A673 (cell line): Measurements from ENCODE around the gene MSN. TPM values are rescaled to one million over a fixed set of nuclear protein-coding genes. Genes with fewer than 3 reads are reported as not detected.

ENCODE experiments used
- BruUV-seq: library from RNA; stranded (reverse); fragments of 400-500 nt; replicated peaks from 2 replicates; lab custom pipeline; 2021; lab: Mats Ljungman, UMichigan
- CTCF ChIA-PET: fragments of 300-600 bp; sonication (Branson Sonifier 250); formaldehyde crosslinking; loops from one replicate; lab custom pipeline; 2022; ENCODE audit warnings: antibody characterized with exemption; lab: Charles Lee
- POLR2A ChIA-PET: fragments of 300-600 bp; sonication (Branson Sonifier 250); formaldehyde crosslinking; loops from one replicate; lab custom pipeline; 2022; ENCODE audit warnings: antibody characterized with exemption; ENCODE audit not compliant: low non-redundant PET; lab: Charles Lee
- DNase-seq: peaks from one replicate; pipeline ENCODE4 v3.0.0-alpha.2; 2015; ENCODE audit warnings: low spot score
- H3K27ac ChIP-seq: fragments of 200-600 bp; sonication (generic); 2 replicates; pipeline ENCODE4 v1.5.1; 2016; ENCODE audit warnings: mixed run types, low read depth, mild to moderate bottlenecking, mixed read lengths, antibody characterized with exemption, low read length; ENCODE audit not compliant: poor library complexity, severe bottlenecking
- H3K27me3 ChIP-seq: fragments of 200-600 bp; sonication (generic); replicated peaks from 2 replicates; pipeline ENCODE4 v1.6.1; 2017; ENCODE audit warnings: mixed run types, low read depth, mild to moderate bottlenecking, mixed read lengths, antibody characterized with exemption, low read length; ENCODE audit not compliant: insufficient read depth, poor library complexity
- H3K36me3 ChIP-seq: fragments of 200-600 bp; sonication (generic); 2 replicates; pipeline ENCODE4 v1.6.1; 2016; ENCODE audit warnings: mixed run types, mild to moderate bottlenecking, mixed read lengths, antibody characterized with exemption, low read length; ENCODE audit not compliant: insufficient read depth, poor library complexity, severe bottlenecking
- H3K4me1 ChIP-seq: fragments of 200-600 bp; sonication (generic); 2 replicates; pipeline ENCODE4 v1.6.1; 2017; ENCODE audit warnings: mixed run types, mild to moderate bottlenecking, mixed read lengths, antibody characterized with exemption, low read length; ENCODE audit not compliant: insufficient read depth, poor library complexity, severe bottlenecking
- H3K4me3 ChIP-seq: fragments of 200-600 bp; sonication (generic); 2 replicates; pipeline ENCODE4 v1.5.1; 2016; ENCODE audit warnings: low read depth, mixed run types, mild to moderate bottlenecking, mixed read lengths, low read length; ENCODE audit not compliant: poor library complexity, severe bottlenecking
- H3K9me3 ChIP-seq: fragments of 200-600 bp; sonication (generic); 2 replicates; pipeline ENCODE4 v1.6.1; 2016; ENCODE audit warnings: mixed run types, low read depth, mild to moderate bottlenecking, mixed read lengths, antibody characterized with exemption, low read length; ENCODE audit not compliant: poor library complexity, severe bottlenecking
- EZH2 ChIP-seq: fragments of 200-600 bp; sonication (generic); IDR thresholded peaks from 2 replicates; pipeline ENCODE4 v1.6.1; 2017; ENCODE audit warnings: borderline replicate concordance, low read depth, mild to moderate bottlenecking, mixed read lengths, antibody characterized with exemption, low read length; ENCODE audit not compliant: poor library complexity, severe bottlenecking
- intact Hi-C: fragments of 100-400 bp; cut with micrococcal nuclease; formaldehyde crosslinking; loops from one replicate; pipeline ENCODE4 v1.10.0; 2022; ENCODE audit not compliant: unreplicated experiment
- total RNA-seq: library from RNA; stranded (reverse); gene quantifications from 2 replicates; pipeline ENCODE4 v1.2.3, GENCODE V29; 2021
- TF ChIP-seq, protein P1 (sequence below): fragments of 300-800, 200-600 bp; sonication (generic); conservative IDR thresholded peaks from 2 replicates; pipeline ENCODE4 v1.5.1; 2017; ENCODE audit warnings: low read depth, mild to moderate bottlenecking, antibody characterized with exemption, low read length, moderate library complexity, mixed read lengths

The MSN gene
- total RNA-seq, 1 experiment from 2014 or later, result 468 TPM

DNA sequence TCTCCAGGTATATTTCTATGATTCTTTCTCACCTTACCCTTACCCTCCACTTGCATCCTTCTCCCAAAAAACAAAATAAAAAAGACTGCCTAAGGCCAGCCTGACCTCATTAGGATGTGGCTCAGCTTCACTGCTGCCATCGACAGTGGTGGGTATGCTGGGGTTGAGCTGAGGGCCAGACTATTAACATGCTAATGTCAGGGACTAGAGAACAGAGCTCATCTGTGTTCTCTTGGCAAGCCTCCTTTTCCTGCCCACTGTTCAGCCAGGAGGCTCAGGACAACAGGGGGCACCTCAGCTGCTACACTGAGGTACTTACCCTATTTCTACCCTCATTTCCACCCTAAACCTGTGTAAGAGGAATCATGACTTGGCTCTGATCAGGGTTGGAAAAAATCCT, 59.3 kb downstream of the MSN start:
- intact Hi-C loops, result no loop called here
- no peak overlapping the region for H3K4me3 ChIP-seq
- ChIA-PET CTCF (no interaction called here), POLR2A (no interaction called here)
- H3K4me1 ChIP-seq, result no peaks in the 10 kb centered on the region
- H3K27ac ChIP-seq, result no peak overlapping the region
- no peaks in the 10 kb centered on the region for H3K9me3 ChIP-seq
- H3K27me3 ChIP-seq, result no peaks in the 10 kb centered on the region
- BruUV-seq, result no TSS peak
- TF ChIP-seq, protein P1, sequence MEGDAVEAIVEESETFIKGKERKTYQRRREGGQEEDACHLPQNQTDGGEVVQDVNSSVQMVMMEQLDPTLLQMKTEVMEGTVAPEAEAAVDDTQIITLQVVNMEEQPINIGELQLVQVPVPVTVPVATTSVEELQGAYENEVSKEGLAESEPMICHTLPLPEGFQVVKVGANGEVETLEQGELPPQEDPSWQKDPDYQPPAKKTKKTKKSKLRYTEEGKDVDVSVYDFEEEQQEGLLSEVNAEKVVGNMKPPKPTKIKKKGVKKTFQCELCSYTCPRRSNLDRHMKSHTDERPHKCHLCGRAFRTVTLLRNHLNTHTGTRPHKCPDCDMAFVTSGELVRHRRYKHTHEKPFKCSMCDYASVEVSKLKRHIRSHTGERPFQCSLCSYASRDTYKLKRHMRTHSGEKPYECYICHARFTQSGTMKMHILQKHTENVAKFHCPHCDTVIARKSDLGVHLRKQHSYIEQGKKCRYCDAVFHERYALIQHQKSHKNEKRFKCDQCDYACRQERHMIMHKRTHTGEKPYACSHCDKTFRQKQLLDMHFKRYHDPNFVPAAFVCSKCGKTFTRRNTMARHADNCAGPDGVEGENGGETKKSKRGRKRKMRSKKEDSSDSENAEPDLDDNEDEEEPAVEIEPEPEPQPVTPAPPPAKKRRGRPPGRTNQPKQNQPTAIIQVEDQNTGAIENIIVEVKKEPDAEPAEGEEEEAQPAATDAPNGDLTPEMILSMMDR, result no peak
- no peak for TF ChIP-seq EZH2
- DNase-seq, result no peak
- H3K36me3 ChIP-seq, result peaks cover 33% of the 10 kb centered on the region

DNA sequence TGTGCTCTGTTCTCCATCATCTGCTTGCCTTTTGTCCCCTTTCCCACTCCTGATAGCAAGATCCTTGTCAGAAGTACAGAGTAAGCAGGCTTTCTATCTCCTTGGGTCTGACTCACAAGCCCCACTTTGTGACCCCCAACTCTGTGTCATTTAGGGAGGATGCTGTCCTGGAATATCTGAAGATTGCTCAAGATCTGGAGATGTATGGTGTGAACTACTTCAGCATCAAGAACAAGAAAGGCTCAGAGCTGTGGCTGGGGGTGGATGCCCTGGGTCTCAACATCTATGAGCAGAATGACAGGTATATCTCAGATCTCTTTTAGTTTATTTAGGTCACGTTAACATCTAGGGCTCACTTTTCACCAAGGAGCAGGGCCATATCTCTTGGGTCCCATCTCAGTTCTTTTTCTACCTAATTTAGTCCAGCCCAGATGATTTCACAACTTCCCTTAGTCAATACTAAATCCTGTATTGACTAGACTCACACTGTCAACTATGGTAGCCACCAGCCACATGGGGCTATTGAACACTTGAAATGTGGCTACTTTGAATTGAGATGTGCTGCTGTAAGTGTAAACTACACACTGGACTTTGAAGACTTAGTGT, 64.3 kb downstream of the MSN start:
- BruUV-seq, result no TSS peak
- no peaks in the 10 kb centered on the region for H3K4me1 ChIP-seq
- POLR2A ChIA-PET, result no interaction called here
- CTCF ChIA-PET, result no interaction called here
- H3K9me3 ChIP-seq, result no peaks in the 10 kb centered on the region
- intact Hi-C loops, result no loop called here
- TF ChIP-seq EZH2, result no peak
- TF ChIP-seq, protein P1, result no peak
- H3K27ac ChIP-seq, result no peak overlapping the region
- no peak for DNase-seq
- no peaks in the 10 kb centered on the region for H3K27me3 ChIP-seq
- no peak overlapping the region for H3K4me3 ChIP-seq
- peaks cover 74% of the 10 kb centered on the region for H3K36me3 ChIP-seq

GRCh38 chrX:65740909-65741308, 73.5 kb downstream of the MSN start:
- CTCF ChIA-PET, result no interaction called here
- no TSS peak for BruUV-seq
- intact Hi-C loops, result loop anchor here (5.0 kb wide), 1 partner anchor 144 kb away; no protein-coding TSS in a partner anchor

More at GRCh38 chrX:65740909-65741308, 73.5 kb downstream of the MSN start:
- H3K27ac ChIP-seq, result no peak overlapping the region
- no peaks in the 10 kb centered on the region for H3K27me3 ChIP-seq
- DNase-seq, result no peak
- POLR2A ChIA-PET, result no interaction called here
- no peak for TF ChIP-seq EZH2
- TF ChIP-seq, protein P1, result no peak
- H3K9me3 ChIP-seq, result no peaks in the 10 kb centered on the region
- no peaks in the 10 kb centered on the region for H3K4me1 ChIP-seq
- peaks cover 50% of the 10 kb centered on the region for H3K36me3 ChIP-seq
- H3K4me3 ChIP-seq, result no peak overlapping the region
